CD4-positive, alpha-beta T cell treated with Interleukin-10 for 1 hour (primary cell): ENCODE measurements around the gene PARP12.

Source experiments
- DNase-seq: peaks from one replicate; pipeline ENCODE4 v3.0.0-alpha.2; 2020

PARP12 gene

DNA sequence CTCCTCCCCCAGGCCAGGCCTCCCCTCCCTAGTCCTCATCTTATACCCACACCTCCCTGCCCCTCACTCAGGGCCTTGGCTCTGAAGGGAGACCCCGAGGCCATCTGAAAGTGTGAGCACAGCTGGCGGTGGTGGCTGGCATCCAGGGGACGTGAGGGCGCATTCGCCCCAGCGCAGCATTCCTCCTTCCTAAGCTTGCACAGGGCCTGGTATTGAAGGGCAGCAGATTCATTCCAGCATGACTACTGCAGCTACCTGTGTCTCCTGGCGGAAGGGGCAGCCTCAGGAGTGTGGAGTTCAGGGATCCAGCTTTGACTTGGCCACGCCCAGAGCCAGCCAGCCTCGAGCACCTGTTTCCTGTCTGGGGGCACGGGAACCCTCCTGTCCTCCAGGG, 72.6 kb downstream of the PARP12 start:
- DNase-seq = no peak

DNA sequence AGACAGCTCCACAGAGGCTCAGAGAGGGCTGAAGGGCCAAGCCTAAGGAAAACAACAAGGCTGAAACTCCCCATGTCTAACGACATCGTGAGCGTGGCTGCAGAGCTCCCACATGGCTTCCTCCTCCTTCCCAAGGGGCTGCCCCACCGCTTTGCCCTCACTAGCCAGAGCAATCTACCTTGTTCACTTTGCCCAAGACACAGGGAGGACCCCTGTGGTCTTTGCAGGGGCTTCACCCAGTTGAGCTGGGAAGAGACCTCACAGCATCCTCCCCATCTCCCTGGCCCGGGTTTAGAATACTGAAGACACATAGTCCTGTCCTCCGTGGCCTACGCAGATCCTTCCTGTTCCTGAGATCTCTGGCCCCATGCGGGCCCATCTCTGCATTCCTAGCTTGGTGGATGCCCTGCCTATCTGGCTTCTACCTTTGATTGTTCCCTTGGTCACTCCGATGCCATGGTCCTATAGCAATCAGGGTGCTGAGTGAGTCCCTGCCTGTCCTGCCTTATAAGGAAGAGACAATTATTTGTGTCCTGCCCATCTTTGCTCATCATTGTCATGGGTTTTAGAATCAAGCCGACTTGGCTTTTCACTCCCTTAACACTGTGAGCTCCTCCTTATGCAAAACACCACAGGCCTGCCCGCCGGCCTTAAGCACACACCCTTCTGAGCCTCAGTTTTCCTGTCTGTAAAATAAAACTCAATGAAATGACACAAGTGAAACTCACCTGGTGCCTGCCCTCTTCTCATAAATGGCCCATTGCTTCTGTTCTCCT, 73.2 kb downstream of the PARP12 start:
- DNase-seq = no peak

DNA sequence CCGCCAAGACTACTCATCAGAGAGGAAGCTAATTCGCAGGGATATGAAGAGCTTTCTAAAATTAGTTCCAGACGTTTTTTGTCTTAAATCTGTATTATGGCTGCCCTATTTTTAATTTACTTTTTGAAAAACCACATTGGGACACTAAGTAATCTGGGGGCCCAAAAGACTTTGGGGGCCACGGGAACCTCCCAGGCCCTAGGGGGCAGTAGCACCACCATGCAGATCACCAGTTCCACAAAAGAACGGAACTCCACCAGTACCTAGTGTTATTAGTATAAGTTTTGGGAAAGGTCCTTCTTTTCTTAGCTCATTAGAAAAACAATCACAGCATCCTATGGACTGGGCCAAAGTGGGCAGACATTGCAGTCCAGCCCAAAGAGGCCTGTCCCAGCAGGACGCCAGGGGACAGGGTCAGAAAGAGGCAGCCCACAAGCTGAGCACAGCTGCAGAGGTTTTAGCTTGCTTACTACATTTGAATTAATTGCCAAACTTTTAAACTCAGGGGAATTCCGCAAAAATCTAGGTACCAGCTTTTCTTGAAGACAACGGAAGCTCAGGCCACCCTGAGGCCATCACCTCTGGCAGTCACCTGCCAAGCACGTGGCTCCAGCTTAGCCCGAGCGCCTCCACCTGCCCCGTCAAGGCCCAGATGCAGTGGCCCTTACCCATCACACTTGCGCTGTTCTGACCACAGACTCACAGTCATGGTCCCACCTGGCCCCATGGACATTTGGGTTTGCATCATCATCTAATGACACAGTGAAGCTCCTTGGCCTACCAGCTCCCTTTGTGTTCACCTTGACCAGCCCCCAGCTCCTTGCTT, 74.8 kb downstream of the PARP12 start:
- no peak for DNase-seq

DNA sequence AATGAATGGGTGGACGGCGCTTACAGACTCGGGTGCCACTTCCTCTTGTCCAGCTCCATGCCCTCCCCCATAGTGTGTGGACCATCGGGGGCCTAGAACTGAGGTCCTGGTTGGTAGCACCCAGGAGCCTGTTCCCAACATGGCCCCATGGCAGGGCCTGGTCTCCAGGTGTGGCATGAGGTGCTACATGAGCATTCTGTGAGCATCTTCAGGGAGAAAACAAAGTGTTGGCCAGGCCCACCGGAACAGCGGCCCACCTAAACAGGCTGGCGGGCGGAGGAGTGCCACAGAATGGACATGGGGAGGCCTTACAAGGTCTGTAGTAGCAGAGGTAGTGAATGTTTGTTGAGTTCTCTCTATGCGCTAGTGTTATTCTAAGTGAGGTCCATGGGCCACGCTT, 76.9 kb downstream of the PARP12 start:
- DNase-seq = no peak

DNA sequence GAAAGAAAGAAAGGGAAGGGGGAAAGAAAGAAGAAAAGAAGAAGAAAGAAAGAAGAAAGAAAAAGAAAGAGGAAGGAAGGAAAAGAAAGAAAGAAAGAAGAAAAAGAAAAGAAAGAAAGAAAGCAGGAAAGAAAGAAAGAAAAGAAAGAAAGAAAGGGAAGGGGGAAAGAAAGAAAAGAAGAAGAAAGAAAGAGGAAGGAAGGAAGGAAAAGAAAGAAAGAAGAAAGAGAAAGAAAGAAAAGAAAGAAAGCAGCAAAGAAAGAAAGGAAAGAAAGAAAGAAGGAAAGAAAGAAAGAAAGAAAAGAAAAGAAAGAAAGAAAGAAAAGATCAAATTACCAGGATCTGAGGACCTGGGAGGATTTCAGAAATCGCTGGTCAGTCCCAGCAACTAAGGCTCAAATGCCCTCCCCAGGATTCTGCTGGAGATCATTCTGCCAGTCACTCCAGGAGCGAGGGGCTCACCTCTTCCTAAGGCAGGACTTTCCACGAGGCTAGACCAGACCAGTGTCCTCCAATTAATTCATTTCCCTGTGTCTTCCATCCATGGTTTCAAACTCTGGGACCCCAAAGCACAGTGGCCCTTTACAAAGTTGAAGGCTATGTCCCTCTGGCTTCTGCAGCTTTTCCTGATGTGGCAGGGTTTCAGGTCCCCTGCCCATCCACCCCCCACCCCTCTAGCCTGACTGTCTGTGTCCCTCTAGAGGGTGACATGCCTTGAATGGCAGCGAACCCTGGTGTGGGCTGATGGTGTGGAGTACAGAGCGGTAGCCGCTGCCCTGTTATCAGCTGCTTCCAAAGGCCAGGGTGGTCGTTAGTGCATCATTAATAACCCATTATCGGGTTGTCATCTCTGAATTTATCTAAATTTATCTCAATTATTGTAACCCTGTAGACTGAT, 77.9 kb downstream of the PARP12 start:
- DNase-seq = no peak

DNA sequence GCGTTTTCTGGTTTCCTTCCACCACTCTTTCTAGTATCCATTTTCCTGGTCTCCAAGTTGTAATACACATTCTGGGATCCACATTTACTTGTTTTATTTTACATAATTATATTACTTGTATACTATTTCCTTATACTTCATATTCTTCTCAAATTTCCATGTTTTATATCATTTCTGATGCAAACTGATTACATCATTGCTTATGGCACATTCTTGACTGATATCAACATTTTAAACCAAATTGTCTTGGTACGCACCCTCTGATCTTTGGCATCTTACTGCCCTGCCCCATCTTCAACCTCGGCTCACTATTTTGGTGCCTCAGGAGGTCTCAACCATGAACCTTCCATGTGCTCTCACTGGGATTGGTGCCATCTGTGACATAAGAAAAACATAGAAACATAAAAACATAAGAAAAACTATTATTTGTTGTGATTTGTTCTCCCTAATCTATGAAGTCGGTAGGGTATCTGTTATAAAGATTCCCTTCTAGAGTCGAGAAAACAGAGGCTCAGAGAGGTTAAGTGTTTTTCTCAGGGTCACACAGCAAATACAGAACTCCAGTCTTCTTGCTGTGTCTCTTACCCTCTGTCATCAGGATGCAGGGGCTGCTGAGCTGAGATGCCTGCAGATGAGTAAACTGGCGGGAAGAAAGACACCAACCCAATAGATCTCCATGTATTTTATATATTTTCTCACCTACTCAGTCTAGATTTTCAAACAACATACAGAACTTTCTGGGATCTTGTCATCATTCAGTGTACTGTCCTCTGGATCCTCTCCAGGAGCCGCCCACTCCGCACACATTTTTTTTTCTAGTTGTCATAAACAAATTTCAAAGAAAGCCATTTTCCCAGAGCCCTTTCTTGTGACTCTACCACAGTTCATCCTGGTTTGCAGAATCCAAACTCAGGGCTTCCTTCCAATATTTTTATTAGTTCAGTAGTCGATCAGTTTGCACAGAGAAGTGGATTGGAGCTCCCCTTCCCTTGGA, 79.5 kb downstream of the PARP12 start:
- no peak for DNase-seq

DNA sequence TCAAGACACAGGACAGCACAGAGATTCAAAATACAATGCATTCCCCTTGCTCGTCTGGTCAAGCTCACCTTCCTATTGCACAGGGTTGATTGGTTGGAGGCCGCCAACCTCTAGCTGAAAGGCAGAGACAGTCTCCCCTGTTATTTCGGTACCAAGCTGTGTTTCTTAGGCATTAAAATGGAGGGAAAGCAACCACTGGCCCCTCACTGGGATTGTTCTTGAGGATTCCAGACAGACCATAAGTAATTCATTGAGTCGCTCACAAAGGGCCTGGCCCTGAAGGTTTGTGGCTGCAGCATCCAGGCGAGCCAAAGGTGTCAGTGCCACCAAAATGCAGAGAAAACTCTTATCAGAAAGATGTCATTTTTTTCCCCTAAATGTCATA, 81.2 kb downstream of the PARP12 start:
- DNase-seq = no peak

DNA sequence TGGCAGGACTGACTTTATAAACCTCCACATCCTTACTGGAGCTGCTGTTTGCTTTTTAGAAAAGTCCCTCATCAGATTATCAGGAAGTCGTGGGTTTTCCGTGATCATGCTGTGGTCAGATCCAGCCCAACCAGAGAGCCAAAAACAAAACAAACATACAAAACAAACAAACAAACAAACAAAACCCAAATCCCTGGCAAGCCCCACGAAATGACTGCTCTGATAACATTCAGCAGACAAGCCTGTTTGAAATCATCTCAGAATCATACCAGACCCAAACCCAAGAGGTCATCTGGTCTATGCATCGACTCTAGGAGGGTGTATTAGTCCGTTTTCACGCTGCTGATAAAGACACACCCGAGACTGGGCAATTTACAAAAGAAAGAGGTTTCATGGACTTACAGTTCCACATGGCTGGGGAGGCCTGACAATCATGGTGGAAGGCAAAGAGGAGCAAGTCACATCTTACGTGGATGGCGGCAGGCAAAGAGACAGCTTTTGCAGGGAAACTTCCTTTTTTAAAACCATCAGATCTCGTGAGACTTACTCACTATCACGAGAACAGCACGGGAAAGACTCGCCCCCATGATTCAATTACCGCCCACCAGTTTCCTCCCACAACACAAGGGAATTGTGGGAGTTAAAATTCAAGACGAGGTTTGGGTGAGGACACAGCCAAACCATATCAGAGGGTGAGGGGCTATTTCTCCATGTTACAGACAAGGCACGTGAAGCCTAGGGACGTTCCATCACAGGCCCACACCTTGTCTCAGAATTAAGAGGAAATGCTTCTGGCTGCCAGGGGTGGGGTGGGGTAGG, 85.7 kb downstream of the PARP12 start:
- DNase-seq = no peak

DNA sequence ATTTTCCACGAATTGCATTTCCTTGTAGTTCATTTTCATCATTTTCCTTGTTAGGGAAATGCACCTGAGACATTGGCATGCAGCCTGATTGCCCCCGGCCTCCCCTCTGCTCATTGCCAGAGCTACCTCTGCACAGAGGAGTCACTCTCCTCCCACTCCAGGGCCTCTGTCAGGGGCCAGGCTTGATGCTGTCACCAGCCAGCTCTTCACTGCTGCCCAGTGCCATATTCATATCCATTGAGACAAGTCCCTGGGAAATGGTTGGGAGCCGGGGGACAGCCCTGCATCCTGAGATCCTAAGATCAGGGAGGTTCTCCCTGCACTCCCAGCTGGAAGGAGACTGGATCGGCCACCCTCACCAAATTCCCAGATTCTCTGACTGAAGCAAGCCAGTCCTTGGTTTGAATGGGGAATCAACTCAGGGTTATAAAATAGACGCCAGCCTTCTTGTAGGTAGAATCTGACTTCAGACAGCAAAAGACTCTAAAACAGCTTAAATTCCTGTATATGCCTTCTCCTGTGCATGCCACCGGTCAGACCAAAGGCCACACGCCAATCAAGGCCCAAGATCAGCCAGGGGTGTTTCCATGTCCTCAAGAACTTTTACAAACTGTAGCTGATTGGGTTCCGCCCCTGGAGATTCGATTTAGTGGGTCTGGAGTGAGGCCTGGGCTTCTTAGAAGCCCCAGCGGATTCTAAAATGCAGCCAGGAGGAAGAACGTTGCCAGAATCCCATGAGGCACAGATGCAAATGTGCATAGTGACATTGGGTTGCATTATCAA, 86.5 kb downstream of the PARP12 start:
- DNase-seq = no peak

DNA sequence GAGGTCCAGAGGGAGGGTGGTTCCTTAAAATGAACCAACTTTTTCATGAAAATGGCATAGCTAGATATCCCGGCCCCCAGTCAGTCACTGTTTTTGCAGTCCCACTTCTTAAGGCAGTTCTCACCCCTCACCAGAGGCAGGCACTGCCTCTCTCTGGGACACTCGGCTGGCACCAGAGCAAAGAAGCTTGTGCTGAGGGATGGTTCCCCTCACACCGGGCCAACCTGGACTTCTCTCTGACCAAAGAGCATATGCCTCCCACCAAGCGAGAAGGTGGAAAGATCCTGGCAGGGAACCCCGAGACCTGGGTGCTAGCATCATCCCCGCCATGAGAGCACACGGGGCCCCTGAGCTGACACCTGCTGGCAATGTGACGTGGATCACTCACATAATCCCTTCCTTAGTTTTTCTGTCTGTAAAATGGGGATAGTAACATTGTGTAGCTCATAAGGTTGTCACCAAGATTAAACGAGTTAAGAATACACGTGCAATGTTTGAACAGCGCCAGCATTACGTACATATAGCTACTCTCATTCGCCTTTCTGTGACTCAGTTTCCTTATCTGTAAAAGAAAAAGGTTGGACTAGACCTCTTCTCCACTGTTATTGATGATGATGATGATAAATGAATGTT, 88.5 kb downstream of the PARP12 start:
- no peak for DNase-seq
